Hematopoietic multipotent progenitor cell treated with erythropoietin and hydrocortisone succinate and interleukin-3 and kit ligand, for 4 days (in vitro differentiated cells): ENCODE results near the gene PNKD.
A peak's percentile ranks its signal among the peaks of the same experiment; 100 is the strongest.
"Not testable (repeated sequence)": the region's sequence is repeated elsewhere in the genome, so short reads cannot be mapped to it uniquely, and the experiment has no call there.

Experiments used
- DNase-seq: peaks from one replicate; pipeline ENCODE4 v3.0.0-alpha.2; 2015

Gene PNKD

GRCh38 chr2:218257390-218257981, 12.8 kb upstream of the PNKD start:
- peak; percentile 81 for DNase-seq

GRCh38 chr2:218259099-218259961, 11.0 kb upstream of the PNKD start:
- DNase-seq: no peak

- DNase-seq: no peak
Observed at GRCh38 chr2:218260166-218260565, 10.2 kb upstream of the PNKD start.

GRCh38 chr2:218260742-218261422, 9.4 kb upstream of the PNKD start, which contains the start of gene GPBAR1:
TSS of gene GPBAR1 (plus strand) at chr2:218261015. CDS start at chr2:218262725, 1,710 bp downstream.
- peak; percentile 24 for DNase-seq

- DNase-seq: no peak
Observed at GRCh38 chr2:218261423-218262236, 8.7 kb upstream of the PNKD start.

GRCh38 chr2:218262237-218262600, 8.1 kb upstream of the PNKD start:
- no peak for DNase-seq

- no peak for DNase-seq
Observed at GRCh38 chr2:218262631-218263586, 7.4 kb upstream of the PNKD start.

GRCh38 chr2:218263817-218264641, 6.3 kb upstream of the PNKD start:
- DNase-seq: no peak

GRCh38 chr2:218264773-218265561, 5.4 kb upstream of the PNKD start:
- DNase-seq: no peak

- no peak for DNase-seq
Observed at GRCh38 chr2:218265626-218266025, 4.7 kb upstream of the PNKD start.

- no peak for DNase-seq
Observed at GRCh38 chr2:218266316-218266979, 3.9 kb upstream of the PNKD start.

GRCh38 chr2:218267259-218267658, 3.1 kb upstream of the PNKD start:
- DNase-seq: no peak

GRCh38 chr2:218270721-218271486, 585 bp downstream of the PNKD start:
- DNase-seq: peak; percentile 45

- peak; percentile 42 for DNase-seq
Observed at GRCh38 chr2:218271487-218271797, 1.1 kb downstream of the PNKD start.

GRCh38 chr2:218271865-218272530, 1.7 kb downstream of the PNKD start:
- peak; percentile 34 for DNase-seq

GRCh38 chr2:218272531-218273212, 2.4 kb downstream of the PNKD start:
- peak; percentile 95 for DNase-seq

- DNase-seq: not testable (repeated sequence)
Observed at GRCh38 chr2:218273214-218273907, 3.0 kb downstream of the PNKD start.
